Bone marrow (tissue), 2 donors: ENCODE data around the gene FKBP7.
"Not testable (repeated sequence)": the region's sequence is repeated elsewhere in the genome, so short reads cannot be mapped to it uniquely, and the experiment has no call there.

Experiments
- DNase-seq, 2 donors: peaks; one replicate each; lab custom pipeline; 2025; lab: John Stamatoyannopoulos, UW

The FKBP7 gene

DNA sequence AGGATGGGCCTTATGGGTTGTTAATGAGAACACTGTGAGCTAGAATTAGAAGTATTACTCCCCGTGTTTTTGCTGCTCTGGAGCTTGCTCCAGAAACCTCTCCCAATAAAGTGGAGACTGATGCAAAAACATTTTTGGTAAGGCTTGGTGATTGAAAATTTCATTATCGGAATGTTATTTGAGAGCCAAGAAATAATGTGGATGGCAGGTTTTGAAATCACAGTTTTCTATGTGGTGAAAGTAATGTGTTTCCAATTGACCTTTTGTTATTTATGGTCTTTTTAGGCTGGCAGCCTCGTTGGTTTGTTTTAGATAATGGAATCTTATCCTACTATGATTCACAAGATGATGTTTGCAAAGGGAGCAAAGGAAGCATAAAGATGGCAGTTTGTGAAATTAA is 7.0 kb upstream of the FKBP7 start:
- no peak for DNase-seq

DNA sequence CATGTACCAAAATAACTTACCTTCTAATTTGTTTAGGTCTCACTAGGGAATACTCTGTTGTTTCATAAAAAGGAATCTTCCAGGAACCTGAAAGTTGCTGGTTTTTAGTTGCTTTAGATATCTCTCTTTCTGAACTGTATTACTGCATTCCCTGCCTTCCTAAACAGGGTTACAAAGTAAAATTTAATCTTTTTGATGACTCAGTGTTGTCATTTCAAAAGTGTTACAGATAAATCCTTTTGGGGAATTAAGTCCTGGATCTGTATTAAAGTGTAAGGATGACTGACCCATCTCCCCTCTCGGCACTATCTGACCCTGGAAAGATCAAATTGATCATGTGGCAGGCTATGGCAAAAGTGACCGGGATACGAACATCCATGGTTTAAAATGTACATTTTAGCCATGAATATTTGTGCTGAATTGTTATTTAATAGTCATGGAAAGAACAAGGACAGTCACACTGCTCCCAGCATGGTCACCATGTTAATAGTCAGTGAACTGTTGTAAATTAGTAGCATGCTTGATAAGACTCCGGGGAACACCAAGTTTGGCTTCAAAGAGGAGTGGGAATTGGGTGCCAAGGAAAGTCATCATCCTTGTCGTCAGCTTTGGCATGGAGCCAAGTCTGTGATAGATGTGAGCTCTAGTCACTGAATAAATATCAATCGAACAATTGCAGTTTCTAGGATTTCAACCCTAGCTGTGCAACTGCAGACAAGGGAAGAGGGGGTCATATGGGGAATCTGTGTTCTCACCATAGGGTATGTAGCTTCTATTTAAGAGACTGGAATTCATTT is 6.0 kb upstream of the FKBP7 start:
- DNase-seq: no peak

DNA sequence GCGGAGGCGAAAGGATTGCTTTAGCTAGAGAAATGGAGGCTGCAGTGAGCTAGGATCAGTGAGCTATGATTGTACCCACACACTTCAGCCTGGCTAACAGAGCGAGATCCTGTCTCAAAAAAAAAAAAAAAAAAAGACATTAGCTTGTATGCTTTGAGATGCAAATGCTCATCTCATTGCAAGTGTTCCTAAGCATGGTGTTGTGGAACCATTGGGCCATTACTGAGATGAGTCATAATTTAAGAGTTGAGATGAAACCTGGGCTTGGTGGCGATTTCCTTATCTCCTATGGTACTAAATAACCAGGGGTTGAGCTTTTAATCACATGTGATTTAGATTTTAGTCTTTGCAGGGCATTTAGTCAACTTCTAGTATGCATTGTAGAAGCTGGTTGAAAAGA is 4.0 kb upstream of the FKBP7 start:
- no peak for DNase-seq

DNA sequence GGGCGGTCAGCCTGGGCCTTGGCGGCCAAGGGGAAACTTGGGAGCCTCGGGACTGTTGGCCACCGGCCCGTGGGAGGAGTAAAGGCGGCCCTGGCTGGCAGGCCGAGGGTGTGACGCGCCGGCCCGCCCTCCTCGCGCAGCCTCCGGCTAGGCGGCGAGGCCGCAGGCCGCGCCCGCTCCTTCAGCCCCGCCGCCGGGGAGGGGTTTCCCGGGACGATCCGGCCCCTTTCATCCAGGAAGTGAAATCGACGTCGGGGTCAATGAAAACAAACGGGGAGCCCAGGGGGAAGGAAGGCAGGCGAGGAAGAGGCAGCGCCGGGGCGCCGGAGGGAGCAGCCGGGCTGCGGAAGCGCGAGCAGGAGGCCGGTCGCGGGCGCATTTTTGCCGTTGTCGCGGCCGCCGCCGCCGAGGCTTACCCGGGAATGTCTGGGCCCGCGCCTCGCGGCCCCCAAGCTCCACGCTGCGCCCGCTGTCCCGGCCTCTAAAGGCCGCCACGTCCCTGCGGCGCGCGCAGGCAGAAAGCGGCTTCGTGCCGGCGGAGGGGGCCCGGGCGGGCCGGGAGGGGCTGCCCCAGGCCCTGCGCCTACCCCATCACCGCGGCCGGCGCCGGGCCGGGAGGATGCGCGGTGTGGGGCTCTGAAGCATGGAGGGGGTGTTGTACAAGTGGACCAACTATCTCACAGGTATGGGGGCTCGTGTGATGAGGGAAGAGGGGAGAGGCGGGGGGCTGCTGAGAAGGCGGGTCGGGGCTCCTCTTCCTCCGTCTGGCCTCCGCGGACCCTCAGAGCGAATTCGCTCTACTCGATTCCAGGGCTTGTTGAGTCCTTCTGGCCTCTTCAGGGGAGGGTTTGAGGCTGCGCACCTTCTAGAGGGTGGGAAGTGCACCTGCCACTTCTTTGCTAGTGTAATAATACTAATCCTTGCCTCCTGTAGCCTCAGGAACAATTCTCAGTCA is 2.1 kb upstream of the FKBP7 start, which contains the start of gene PLEKHA3:
TSS of gene PLEKHA3 (plus strand) at position 231 of the 955 bp plus-strand sequence. CDS start at position 644, 413 bp downstream.
- DNase-seq: peak; percentile 69 to 90

DNA sequence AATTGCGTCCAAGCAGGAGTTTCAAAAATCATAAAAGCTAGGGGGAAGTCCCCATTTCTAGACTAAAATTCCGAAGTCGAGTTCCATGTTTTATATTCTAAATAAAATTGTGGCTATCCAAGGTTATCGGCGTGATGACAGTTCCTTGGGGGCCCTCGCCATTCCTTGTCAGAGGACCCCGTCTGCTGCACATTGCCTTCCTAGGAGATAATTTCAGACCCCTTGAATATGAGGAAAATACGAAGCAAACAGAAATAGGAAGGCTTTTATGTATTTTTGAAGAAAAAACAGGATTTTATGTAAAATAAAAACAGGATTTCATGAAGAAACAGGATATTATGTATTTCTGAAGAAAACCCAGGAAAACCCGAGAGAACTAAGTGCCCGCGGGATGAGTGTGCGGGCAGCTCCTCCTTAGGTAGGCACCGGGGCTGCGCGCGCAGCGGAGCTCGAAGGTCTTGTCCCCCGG is 1.4 kb upstream of the FKBP7 start:
- DNase-seq: no peak

DNA sequence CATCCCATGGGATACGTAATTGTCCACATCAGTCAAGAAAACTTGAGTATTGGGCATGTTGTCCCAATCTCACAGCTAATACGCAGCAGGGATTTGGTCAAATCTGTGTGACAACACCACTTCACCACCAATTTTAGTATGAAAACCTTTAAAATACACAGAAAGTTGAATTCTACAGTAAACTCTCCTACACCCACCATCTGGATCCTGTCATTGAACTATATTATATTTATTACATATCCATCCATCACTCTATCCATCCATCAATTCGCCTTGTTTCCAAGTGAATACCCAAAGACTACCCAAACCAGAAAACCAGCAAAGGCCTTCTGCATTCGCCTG is 846 bp upstream of the FKBP7 start:
- no peak for DNase-seq

DNA sequence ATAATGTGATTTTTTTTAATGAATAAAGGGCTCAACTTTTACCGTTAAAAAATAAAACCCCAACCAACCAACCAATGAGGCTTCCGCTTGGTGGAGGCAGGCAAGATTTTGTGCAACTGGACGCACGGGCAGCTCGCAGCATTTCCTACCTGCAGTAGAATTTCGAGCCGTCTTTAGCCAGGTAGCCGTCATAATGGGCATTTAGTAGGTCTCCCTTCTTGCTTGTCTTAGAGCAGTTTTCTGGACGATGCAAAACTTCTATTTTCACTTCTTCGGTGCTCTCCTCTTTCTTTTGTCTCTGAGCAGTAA is 316 bp downstream of the FKBP7 start:
- DNase-seq: no peak

DNA sequence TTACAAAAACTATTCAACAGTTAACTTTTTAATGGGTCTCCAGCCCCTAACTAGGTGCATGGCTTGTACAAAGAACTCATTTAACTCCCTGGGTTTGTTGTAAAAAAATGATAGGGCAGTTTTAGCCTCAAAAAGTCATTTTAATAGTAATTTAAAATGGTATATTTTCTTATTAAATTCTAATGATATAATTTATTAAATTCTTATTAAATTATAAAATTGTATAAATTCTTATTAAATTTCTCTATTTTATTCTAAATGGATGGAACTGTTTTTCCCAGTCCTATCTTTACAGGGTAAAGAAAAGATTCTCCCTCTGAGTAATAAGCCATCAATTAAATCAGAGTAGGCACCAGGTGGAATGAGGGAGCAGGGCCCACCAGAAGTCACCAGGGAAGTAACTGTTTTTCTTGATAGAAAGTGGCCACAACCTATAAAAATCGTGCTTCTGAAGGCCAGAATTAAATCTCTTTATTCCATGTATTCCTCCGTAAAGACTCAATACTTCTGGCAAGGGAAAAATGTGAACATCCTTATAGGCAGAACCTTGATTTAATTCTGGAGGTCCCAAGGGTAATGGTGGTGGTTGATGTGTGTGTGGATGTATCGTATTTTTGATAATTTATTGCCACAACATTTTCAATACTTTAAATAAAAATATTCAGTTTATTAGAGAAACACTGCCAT is 814 bp downstream of the FKBP7 start:
- DNase-seq: no peak

DNA sequence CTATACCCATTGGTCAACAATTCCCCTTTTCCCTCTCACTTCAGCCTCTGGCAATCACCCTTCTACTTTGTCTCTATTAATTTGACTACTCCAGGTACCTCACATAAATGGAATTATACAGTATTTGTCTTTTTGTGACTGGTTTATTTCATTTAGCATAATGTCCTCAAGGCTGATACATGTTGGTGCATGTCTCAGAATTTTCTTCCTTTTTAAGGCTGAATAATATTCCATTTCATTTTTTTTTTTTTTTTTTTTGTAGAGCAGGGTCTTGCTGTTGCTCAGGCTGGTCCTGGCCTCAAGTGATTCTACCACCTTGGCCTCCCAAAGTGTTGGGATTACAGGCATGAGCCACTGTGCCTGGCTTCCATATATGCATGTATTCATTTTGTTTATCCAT is 1.9 kb downstream of the FKBP7 start:
- DNase-seq: no peak

DNA sequence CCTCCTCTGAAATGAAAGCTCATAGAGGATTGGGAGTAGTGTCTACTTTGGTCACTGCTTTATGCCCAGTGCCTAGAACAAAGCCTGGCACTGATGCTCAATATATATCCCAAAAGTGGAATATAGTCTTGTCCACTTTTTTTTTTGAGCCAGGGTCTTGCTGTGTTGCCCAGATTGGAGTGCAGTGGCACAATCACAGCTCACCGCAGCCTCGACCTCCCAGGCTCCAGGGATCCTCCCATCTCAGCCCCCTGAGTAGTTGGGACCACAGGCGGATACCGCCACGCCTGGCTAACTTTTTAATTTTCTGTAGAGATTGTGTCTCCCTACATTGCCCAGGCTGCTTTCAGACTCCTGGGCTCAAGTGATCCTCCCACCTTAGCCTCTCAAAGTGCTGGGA is 3.8 kb downstream of the FKBP7 start:
- no peak for DNase-seq

DNA sequence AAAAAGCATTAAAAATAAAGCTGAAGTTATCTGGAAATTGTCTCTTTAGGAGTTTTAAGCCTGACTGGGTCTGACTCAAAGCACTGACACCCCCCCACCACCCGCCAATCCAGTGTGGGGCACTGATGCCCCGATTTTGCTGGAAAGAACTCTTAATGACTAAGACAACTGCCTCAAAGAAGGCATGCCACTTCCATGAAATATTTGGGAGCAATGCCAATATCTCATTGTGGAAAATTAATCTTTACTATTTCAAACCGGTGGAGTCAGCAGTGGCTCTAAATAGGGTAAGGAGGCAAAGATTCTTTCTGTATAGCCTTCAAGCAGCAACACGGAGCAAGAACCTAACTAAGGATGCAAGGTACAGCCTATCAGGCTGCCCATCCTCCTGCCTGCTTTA is 4.5 kb downstream of the FKBP7 start:
- no peak for DNase-seq

DNA sequence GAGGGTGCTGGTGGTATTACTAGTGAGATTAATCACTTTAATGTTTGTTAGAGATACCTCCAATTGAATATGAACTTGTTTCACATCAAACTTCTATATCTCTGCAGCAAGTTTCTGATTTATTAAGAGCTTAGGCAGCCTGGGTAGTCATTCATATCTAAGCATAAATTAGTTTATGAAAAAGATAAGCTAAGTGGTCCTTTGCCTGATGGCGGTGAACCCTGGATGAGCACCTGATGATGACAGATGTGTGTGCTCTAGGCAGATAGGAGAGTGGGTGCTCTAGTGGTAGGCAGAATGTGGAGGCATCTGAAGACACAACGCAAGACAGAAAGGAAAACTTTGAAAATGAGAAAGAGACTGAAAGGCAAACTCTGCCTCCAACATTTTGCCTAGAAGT is 5.0 kb downstream of the FKBP7 start:
- DNase-seq: no peak

DNA sequence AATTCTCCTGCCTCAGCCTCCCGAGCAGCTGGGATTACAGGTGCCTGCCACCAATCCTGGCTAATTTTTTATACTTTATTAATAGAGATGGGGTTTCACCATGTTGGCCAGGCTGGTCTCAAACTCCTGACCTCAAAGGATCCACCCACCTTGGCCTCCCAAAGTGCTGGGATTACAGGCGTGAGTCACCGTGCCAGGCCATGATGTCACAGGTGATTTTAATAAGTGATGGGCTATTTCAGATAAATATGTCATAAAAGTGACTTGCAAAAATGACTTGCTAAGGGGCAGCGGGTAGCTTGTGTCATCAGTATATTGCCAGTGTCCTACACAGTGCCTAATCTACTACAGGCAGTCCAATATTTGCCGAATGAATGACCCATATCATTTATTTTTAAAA is 7.1 kb downstream of the FKBP7 start:
- DNase-seq: not testable (repeated sequence)

DNA sequence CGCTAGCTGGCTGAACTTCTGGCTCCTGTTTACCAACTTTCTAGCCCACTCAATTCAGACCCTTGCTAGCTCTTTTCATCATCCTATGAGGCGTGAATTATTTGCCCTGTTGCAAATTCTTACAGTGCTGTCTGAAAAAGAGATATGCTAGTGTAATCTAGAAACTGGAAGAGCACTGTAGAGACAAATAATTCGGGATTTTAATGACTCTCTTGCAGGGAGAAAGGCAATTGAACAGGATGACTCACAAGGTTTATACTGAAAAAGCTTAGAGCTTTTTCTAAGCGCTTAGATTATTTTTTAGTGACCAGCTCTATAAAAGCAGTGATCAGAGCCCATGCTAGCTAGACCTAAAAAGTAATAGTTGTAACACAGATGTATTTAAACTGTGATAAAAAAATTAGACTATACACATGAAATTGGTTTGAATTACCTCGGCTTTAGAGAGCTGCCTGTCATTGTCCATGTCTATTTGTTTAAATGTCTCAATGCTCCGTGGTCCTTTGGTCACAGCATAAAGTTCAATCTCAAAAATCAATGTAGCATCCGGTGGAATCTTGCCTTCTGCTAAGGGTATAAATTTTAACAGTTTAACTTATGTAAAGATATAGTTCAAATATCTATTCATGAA is 9.1 kb downstream of the FKBP7 start:
- no peak for DNase-seq

DNA sequence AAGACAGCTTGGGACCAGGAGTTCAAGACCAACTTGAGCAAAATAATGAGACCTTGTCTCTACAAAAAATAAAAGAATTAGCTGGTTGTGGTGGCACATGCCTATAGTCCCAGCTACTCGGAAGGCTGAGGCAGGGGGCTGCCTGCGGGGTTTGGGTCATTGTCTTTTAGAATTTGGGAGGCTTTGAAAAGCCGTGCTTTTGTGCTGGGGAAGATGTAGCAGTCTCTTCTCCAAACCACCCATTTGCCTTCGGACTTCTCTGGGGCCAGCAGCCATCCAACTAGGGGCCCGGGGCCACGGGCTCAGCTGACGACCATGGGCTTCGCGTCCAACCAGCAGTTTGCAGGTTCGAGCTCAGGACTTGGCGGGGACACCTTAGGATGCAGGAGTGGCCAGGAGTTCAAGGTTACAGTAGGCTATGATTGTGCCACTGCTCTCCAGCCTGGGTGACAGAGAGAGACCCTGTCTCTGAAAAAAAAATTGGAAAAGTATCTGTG is 21.0 kb downstream of the FKBP7 start:
- no peak for DNase-seq

DNA sequence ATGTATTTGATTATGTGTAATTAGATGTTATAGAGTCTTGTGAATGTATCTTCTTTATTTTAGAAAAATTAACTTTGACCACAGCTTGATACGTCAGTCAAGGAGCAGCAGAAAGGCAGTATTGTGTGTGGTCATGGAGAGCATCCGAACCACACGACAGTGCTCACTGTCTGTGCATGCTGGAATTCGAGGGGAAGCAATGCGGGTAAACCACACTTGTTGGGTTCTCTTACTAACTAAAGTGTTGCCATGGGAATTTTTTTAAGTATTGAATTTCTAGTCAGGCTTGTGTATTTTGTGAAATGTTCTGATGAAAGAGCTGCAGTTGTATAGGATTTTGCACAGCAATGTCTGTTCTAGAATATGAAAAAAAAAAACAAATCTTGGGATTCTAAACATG is 22.5 kb downstream of the FKBP7 start:
- no peak for DNase-seq

DNA sequence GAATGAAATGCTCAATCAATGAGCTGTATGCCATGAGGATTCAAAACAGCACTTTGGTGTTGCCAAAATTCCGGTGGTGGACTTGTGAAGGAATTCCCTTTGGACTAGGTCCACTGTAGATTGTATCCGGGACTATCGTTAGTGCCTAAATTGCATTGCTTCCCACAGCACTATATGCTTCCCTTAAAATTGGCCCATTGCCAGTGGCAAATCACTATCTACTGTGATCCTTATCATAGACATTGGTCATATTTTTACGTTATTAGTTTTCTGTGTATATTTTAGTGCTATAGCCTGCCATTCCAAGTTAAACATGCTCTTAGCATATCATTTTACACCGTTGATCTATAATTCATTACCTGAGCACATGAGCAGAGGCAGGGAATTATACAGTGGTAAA is 25.5 kb downstream of the FKBP7 start:
- DNase-seq: no peak

DNA sequence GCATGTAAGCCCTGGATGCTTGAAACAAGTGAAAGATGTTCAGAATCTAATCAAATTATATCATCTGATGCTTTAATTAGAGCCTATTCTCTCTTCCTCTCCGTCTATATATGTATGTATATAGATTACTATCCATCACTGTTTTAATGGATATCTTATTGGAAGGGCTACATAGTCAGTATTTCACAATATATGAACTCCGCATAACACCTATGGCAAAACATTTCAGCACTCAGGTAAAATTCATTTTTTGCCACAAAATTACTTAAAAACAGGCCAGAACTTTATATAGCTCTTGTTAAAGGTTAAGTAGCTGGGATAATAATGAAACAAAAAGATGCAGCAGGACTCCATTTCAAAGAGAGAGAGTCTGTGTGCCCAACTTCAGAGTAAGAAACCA is 26.1 kb downstream of the FKBP7 start:
- DNase-seq: no peak

DNA sequence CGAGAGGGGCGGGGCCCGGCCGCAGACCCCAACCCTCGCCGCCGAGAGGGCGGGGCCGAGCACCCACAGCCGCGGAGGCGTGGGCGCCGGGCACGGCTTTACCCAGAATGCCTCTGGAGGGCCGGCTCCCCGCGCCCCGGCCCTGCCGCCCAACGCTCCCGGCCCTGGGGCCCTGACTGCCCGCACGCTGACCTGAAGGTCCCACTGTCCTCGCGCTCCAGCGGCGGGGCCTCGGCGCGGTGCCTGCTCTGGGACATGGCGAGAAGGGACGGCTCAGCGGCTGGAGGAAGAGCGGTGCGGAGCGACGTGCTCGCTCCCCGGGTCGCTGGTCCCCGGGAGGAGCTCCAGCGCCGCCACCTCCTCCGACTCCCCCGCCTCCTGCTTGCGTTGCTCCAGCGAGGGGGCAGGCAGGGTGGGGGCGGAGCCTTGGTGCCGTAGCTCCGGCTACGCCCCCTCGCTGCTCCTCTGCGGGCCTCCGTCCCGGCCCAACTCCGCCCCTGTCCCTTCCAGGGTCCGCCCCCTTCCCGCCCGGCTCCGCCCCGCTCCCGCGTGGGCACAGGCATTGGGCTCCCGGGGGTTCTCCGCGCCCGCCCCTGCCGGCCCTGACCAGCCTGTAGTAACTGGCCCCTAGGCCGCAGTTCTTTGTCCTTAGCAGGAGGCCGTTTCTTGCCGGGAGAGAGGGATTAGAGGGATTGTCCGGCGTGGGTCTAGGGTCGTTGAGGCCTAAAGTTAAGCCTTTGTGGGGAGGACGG is 27.4 kb downstream of the FKBP7 start, which contains the start of the genes PJVK and PRKRA:
TSS of gene PJVK (plus strand) at position 605 of the 752 bp plus-strand sequence. CDS start 2,032 bp downstream, outside the sequence.
TSS of gene PRKRA (minus strand) at position 402 of the 752 bp plus-strand sequence. CDS start at position 257, 145 bp downstream.
- peak; percentile 90 to 94 for DNase-seq

DNA sequence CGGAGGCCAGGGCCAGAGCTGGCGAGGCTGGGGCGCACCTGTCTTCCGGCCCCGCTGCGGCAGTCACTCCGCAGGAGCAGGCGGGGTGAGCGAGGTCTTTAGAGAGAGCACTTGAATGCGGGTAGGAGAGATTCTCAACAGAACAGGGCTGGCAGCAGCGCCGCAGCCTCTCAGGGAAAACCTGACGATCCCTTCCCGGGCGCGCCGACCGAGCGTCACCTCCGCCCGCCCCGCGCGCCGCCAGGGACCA is 28.0 kb downstream of the FKBP7 start:
- DNase-seq: peak in 1 of 2 donors; percentile 72
